NCI-H1694 (cell line): ENCODE results near the gene HOXB4.

Source experiments
- DNase-seq: peaks from one replicate; lab custom pipeline; 2025; lab: John Stamatoyannopoulos, UW

HOXB4 gene

GRCh38 chr17:48601539-48602425 is 23.6 kb upstream of the HOXB4 start:
- DNase-seq, result no peak

GRCh38 chr17:48601207-48601538 is 23.0 kb upstream of the HOXB4 start:
- no peak for DNase-seq

- DNase-seq, result no peak
Measured at GRCh38 chr17:48600244-48601098, 22.3 kb upstream of the HOXB4 start.

GRCh38 chr17:48599354-48599753 is 21.2 kb upstream of the HOXB4 start:
- no peak for DNase-seq

- no peak for DNase-seq
Measured at GRCh38 chr17:48598736-48599135, 20.6 kb upstream of the HOXB4 start.

- no peak for DNase-seq
Measured at GRCh38 chr17:48597778-48598631, 19.9 kb upstream of the HOXB4 start.

GRCh38 chr17:48597528-48597777 is 19.3 kb upstream of the HOXB4 start:
- DNase-seq, result no peak

GRCh38 chr17:48596735-48597527 is 18.8 kb upstream of the HOXB4 start:
- no peak for DNase-seq

- no peak for DNase-seq
Measured at GRCh38 chr17:48596000-48596734, 18.0 kb upstream of the HOXB4 start.

GRCh38 chr17:48595278-48595999 is 17.3 kb upstream of the HOXB4 start:
- no peak for DNase-seq

GRCh38 chr17:48594538-48595277 is 16.6 kb upstream of the HOXB4 start:
- DNase-seq, result no peak

- DNase-seq, result peak; percentile 71
Measured at GRCh38 chr17:48593840-48594537, 15.8 kb upstream of the HOXB4 start.

GRCh38 chr17:48593126-48593829 is 15.1 kb upstream of the HOXB4 start, which contains the start of gene HOXB5:
Gene HOXB5 (minus strand): TSS chr17:48593779. CDS start chr17:48593682, 97 bp downstream.
- no peak for DNase-seq

GRCh38 chr17:48592577-48592976 is 14.4 kb upstream of the HOXB4 start:
- no peak for DNase-seq

- no peak for DNase-seq
Measured at GRCh38 chr17:48592057-48592514, 13.9 kb upstream of the HOXB4 start.

GRCh38 chr17:48591255-48592056 is 13.3 kb upstream of the HOXB4 start:
- DNase-seq, result no peak

GRCh38 chr17:48590607-48591161 is 12.5 kb upstream of the HOXB4 start:
- DNase-seq, result no peak
